ENCODE data around the gene STAG2.
A peak's percentile ranks its signal among the peaks of the same experiment; 100 is the strongest.

STAG2 gene

GRCh38 chrX:123965712-123966111, 4.2 kb downstream of the STAG2 start:
- no peak for DNase-seq
- Histone ChIP-seq H3K9me3 (ENCODE audit: insufficient read depth, low read depth, low read length) (no peaks in the 10 kb centered on the region), H3K4me2 (ENCODE audit: low read length) (no peak overlapping the region), H3K36me3 (ENCODE audit: control insufficient read depth in 1 of 2, insufficient read depth in 2 of 2, low read length in 2 of 2) (peaks cover 0 to 1% of the 10 kb centered on the region in 2 experiments), H3K14ac (ENCODE audit: low read length) (no peak overlapping the region), H3K4ac (ENCODE audit: low read depth, low read length) (peak overlapping the region; percentile 62), H3K9ac (ENCODE audit: low read length) (no peak overlapping the region), H4K91ac (ENCODE audit: low read depth, low read length) (no peak overlapping the region), H2AFZ (ENCODE audit: insufficient read depth, low read length, poor library complexity) (no peak overlapping the region), H2BK5ac (ENCODE audit: low read depth, low read length, poor library complexity) (no peak overlapping the region), H3K27ac (ENCODE audit: low read depth, low read length) (no peak overlapping the region), H4K12ac (ENCODE audit: low read depth, low read length) (no peak overlapping the region), H2BK120ac (ENCODE audit: insufficient read depth, low read length, poor library complexity) (no peak overlapping the region), H4K8ac (ENCODE audit: low read depth, low read length) (no peak overlapping the region), H3K4me3 (ENCODE audit: low read depth, low read length) (no peak overlapping the region), H2AK5ac (ENCODE audit: low read length) (no peak overlapping the region), H3K18ac (ENCODE audit: low read length) (no peak overlapping the region), H3K4me1 (ENCODE audit: control insufficient read depth in 1 of 2, insufficient read depth in 2 of 2, low read length in 2 of 2) (no peaks in the 10 kb centered on the region), H3K23ac (ENCODE audit: low read length) (no peak overlapping the region), H3K79me2 (ENCODE audit: control insufficient read depth, insufficient read depth, low read length, poor library complexity) (peaks cover 8% of the 10 kb centered on the region), H3K79me1 (ENCODE audit: low read length) (peaks cover 16% of the 10 kb centered on the region), H3K27me3 (ENCODE audit: insufficient read depth, low read length) (no peaks in the 10 kb centered on the region), H2BK12ac (ENCODE audit: low read length) (no peak overlapping the region)
- WGBS (ENCODE audit: extremely low coverage, insufficient coverage, insufficient read length) = 100% methylated on average over 1 of the region's 6 CpGs

DNA sequence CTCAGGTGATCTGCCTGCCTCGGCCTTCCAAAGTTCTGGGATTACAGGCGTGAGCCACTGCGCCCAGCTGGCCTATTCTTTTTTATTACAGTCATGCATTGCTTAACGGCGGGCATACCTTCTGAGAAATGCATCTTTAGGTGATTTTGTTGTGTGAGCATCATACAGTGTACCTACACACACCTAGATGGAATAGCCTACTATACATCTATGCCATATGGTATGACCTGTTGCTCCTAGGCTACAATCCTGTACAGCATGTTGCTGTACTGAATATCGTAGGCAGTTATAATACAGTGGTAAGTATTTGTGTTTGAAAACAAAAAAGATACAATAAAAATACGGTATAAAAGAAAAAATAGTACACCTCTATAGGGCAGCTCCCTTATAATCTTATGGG, 6.0 kb downstream of the STAG2 start:
- Histone ChIP-seq H4K12ac (ENCODE audit: low read depth, low read length) (no peak overlapping the region), H3K79me2 (ENCODE audit: control insufficient read depth, insufficient read depth, low read length, poor library complexity) (no peaks in the 10 kb centered on the region), H3K4me1 (ENCODE audit: control insufficient read depth in 1 of 2, insufficient read depth in 2 of 2, low read length in 2 of 2) (no peaks in the 10 kb centered on the region), H2BK12ac (ENCODE audit: low read length) (no peak overlapping the region), H2BK120ac (ENCODE audit: insufficient read depth, low read length, poor library complexity) (no peak overlapping the region), H3K79me1 (ENCODE audit: low read length) (peaks cover 3% of the 10 kb centered on the region), H4K8ac (ENCODE audit: low read depth, low read length) (no peak overlapping the region), H2AK5ac (ENCODE audit: low read length) (no peak overlapping the region), H3K23ac (ENCODE audit: low read length) (no peak overlapping the region), H3K9ac (ENCODE audit: low read length) (no peak overlapping the region), H3K27me3 (ENCODE audit: insufficient read depth, low read length) (no peaks in the 10 kb centered on the region), H3K4ac (ENCODE audit: low read depth, low read length) (peak overlapping the region; percentile 69), H4K91ac (ENCODE audit: low read depth, low read length) (no peak overlapping the region), H3K4me3 (ENCODE audit: low read depth, low read length) (no peak overlapping the region), H2AFZ (ENCODE audit: insufficient read depth, low read length, poor library complexity) (no peak overlapping the region), H3K4me2 (ENCODE audit: low read length) (no peak overlapping the region), H3K9me3 (ENCODE audit: insufficient read depth, low read depth, low read length) (no peaks in the 10 kb centered on the region), H2BK5ac (ENCODE audit: low read depth, low read length, poor library complexity) (no peak overlapping the region), H3K14ac (ENCODE audit: low read length) (no peak overlapping the region), H3K36me3 (ENCODE audit: control insufficient read depth in 1 of 2, insufficient read depth in 2 of 2, low read length in 2 of 2) (peaks cover 0 to 1% of the 10 kb centered on the region in 2 experiments), H3K18ac (ENCODE audit: low read length) (no peak overlapping the region), H3K27ac (ENCODE audit: low read depth, low read length) (no peak overlapping the region)
- no CpG with 5 or more reads among the region's 7 CpGs for WGBS (ENCODE audit: extremely low coverage, insufficient coverage, insufficient read length)
- DNase-seq = no peak

DNA sequence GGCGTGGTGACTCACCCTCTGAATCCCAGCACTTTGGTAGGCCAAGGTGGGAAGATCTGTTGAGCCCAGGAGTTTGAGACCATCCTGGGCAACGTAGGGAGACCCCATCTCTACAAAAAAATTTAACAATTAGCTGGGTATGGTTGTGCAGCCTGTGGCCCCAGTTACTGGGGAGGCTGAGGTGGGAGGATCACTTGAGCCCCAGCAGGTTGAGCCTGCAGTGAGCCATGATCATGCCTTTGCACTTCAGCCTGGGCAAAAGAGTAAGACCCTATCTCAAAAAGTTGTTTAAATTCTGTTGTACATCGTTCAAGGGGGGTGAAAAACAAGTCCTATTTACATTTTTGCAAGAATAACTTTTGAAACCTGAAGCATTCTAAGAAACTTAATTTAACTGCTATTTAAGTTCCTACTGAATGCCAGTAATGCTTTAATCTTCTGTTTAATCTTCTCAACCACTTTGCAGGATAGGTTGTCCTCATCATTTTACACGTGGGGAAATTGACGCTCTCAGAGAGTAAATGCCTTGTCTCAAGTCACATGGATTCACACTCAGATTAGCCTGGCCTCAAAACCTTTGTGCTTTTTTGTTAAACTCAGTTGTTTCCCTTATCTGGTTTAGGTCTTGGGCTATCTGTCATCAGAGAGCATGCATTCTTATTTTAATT, 7.0 kb downstream of the STAG2 start:
- Histone ChIP-seq H3K14ac (ENCODE audit: low read length) (no peak overlapping the region), H3K79me1 (ENCODE audit: low read length) (no peaks in the 10 kb centered on the region), H2BK12ac (ENCODE audit: low read length) (no peak overlapping the region), H2AK5ac (ENCODE audit: low read length) (no peak overlapping the region), H3K9me3 (ENCODE audit: insufficient read depth, low read depth, low read length) (no peaks in the 10 kb centered on the region), H3K23ac (ENCODE audit: low read length) (no peak overlapping the region), H3K27me3 (ENCODE audit: insufficient read depth, low read length) (no peaks in the 10 kb centered on the region), H4K8ac (ENCODE audit: low read depth, low read length) (no peak overlapping the region), H2BK120ac (ENCODE audit: insufficient read depth, low read length, poor library complexity) (no peak overlapping the region), H2BK5ac (ENCODE audit: low read depth, low read length, poor library complexity) (no peak overlapping the region), H3K9ac (ENCODE audit: low read length) (no peak overlapping the region), H3K36me3 (ENCODE audit: control insufficient read depth in 1 of 2, insufficient read depth in 2 of 2, low read length in 2 of 2) (peaks cover 0 to 1% of the 10 kb centered on the region in 2 experiments), H3K4me3 (ENCODE audit: low read depth, low read length) (no peak overlapping the region), H4K91ac (ENCODE audit: low read depth, low read length) (no peak overlapping the region), H3K79me2 (ENCODE audit: control insufficient read depth, insufficient read depth, low read length, poor library complexity) (no peaks in the 10 kb centered on the region), H3K4ac (ENCODE audit: low read depth, low read length) (peak overlapping the region; percentile 83), H3K27ac (ENCODE audit: low read depth, low read length) (no peak overlapping the region), H4K12ac (ENCODE audit: low read depth, low read length) (no peak overlapping the region), H3K18ac (ENCODE audit: low read length) (no peak overlapping the region), H3K4me2 (ENCODE audit: low read length) (no peak overlapping the region), H3K4me1 (ENCODE audit: control insufficient read depth in 1 of 2, insufficient read depth in 2 of 2, low read length in 2 of 2) (no peaks in the 10 kb centered on the region), H2AFZ (ENCODE audit: insufficient read depth, low read length, poor library complexity) (no peak overlapping the region)
- no CpG with 5 or more reads among the region's 5 CpGs for WGBS (ENCODE audit: extremely low coverage, insufficient coverage, insufficient read length)
- no peak for DNase-seq

DNA sequence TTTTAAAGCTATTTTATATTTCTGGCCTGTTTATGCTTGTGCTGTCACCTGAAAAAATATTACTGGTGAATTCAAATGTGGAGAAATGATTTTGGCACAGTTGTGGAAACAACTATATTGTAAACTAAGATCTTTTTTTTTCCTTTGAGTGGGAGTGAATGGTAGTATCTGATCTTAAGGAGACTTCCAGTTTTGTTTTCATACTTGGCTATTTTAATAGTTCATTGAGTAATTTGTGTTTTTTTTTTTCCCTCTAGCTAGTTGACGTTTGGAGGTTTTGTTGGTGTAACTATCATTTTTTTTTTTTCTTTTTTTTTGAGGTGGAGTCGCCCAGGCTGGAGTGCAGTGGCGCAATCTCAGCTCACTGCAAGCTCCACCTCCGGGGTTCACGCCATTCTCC, 10.5 kb downstream of the STAG2 start:
- no CpG with 5 or more reads among the region's 5 CpGs for WGBS (ENCODE audit: extremely low coverage, insufficient coverage, insufficient read length)
- Histone ChIP-seq H2BK12ac (ENCODE audit: low read length) (no peak overlapping the region), H3K9me3 (ENCODE audit: insufficient read depth, low read depth, low read length) (no peaks in the 10 kb centered on the region)

More for the DNA sequence above, 10.5 kb downstream of the STAG2 start:
- no peak overlapping the region for H3K4me3 ChIP-seq (ENCODE audit: low read depth, low read length)
- no peak overlapping the region for H3K18ac ChIP-seq (ENCODE audit: low read length)
- no peak overlapping the region for H3K14ac ChIP-seq (ENCODE audit: low read length)
- no peak overlapping the region for H4K12ac ChIP-seq (ENCODE audit: low read depth, low read length)
- H3K27ac ChIP-seq (ENCODE audit: low read depth, low read length) = no peak overlapping the region
- no peak overlapping the region for H4K91ac ChIP-seq (ENCODE audit: low read depth, low read length)
- H3K23ac ChIP-seq (ENCODE audit: low read length) = no peak overlapping the region
- H2BK120ac ChIP-seq (ENCODE audit: insufficient read depth, low read length, poor library complexity) = no peak overlapping the region
- no peak overlapping the region for H4K8ac ChIP-seq (ENCODE audit: low read depth, low read length)
- no peaks in the 10 kb centered on the region for H3K27me3 ChIP-seq (ENCODE audit: insufficient read depth, low read length)
- no peak overlapping the region for H2BK5ac ChIP-seq (ENCODE audit: low read depth, low read length, poor library complexity)
- no peak overlapping the region for H3K4ac ChIP-seq (ENCODE audit: low read depth, low read length)
- no peak overlapping the region for H3K9ac ChIP-seq (ENCODE audit: low read length)
- peaks cover 0 to 1% of the 10 kb centered on the region in 2 experiments for H3K36me3 ChIP-seq (ENCODE audit: control insufficient read depth in 1 of 2, insufficient read depth in 2 of 2, low read length in 2 of 2)
- no peaks in the 10 kb centered on the region for H3K79me2 ChIP-seq (ENCODE audit: control insufficient read depth, insufficient read depth, low read length, poor library complexity)
- H3K79me1 ChIP-seq (ENCODE audit: low read length) = no peaks in the 10 kb centered on the region
- H2AFZ ChIP-seq (ENCODE audit: insufficient read depth, low read length, poor library complexity) = no peak overlapping the region
- DNase-seq = no peak
- H3K4me2 ChIP-seq (ENCODE audit: low read length) = no peak overlapping the region
- H3K4me1 ChIP-seq (ENCODE audit: control insufficient read depth in 1 of 2, insufficient read depth in 2 of 2, low read length in 2 of 2) = no peaks in the 10 kb centered on the region
- no peak overlapping the region for H2AK5ac ChIP-seq (ENCODE audit: low read length)
